SK-MEL-5 (cell line): ENCODE results near the gene SLC12A4. TPM values are rescaled to one million over a fixed set of nuclear protein-coding genes. Genes with fewer than 3 reads are reported as not detected.
"Not testable (repeated sequence)": the region's sequence is repeated elsewhere in the genome, so short reads cannot be mapped to it uniquely, and the experiment has no call there.

Experiments
- DNase-seq: peaks from one replicate; pipeline ENCODE4 v3.0.0-alpha.2; 2016; ENCODE audit warnings: low read depth, low spot score
- in situ Hi-C: cut with HindIII; loops from 2 replicates; pipeline ENCODE4 v1.10.0; 2016; ENCODE audit warnings: low sequenced_read_pairs, high pct_unique_total_duplicates, low pct_unique_long_range_greater_than_20kb
- polyA plus RNA-seq, 2 experiments: library from polyadenylated mRNA; depleted of rRNA; stranded (reverse); fragments of >200 nt; gene quantifications; 2 replicates each; pipeline ENCODE4 v1.2.3, GENCODE V29; 2015
- total RNA-seq: library from RNA; depleted of rRNA; stranded (reverse); fragments of >200 nt; shearing (Covaris generic); gene quantifications from 2 replicates; pipeline ENCODE4 v1.2.3, GENCODE V29; 2014; rRNA removed

The SLC12A4 gene
- 10.3 and 14.3 TPM in 2 replicates for total RNA-seq
- polyA plus RNA-seq (2015; cell fraction: cytosol; rRNA removed) = 10.3 and 14.6 TPM in 2 replicates
- 57.4 and 78.7 TPM in 2 replicates for polyA plus RNA-seq (2015; cell fraction: nucleus; rRNA removed)

GRCh38 chr16:67968400-67969253 is at the start of gene SLC12A4:
SLC12A4 (minus strand) TSS chr16:67968637; CDS start chr16:67968553, 84 bp downstream.
- DNase-seq = peak; percentile 64
- in situ Hi-C loops = no loop called here

DNA sequence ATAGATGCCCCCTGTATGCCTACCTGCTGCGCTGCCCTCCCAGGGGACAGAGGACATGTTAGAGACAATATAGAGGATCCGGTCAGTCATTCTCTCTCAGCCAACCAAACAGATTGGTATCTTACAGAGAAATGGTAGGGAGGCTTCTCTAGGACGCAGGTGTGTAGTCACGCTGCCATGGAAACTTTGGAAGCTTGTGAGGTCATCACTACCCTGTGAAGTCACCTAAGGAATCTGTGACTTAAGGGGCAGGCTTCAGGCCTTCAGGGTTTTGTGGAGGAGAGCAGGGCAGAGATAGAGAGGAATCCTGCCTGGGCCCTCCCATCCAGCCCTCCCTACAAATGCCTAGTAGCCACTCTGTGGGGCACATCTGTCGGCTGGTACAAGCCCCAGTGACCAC is 47.2 kb upstream of the SLC12A4 start, which contains the start of gene DPEP2NB:
DPEP2NB (minus strand) TSS at position 231 of the 400 bp plus-strand sequence; CDS start at position 90, 141 bp downstream.
- in situ Hi-C loops = no loop called here
- DNase-seq = no peak

DNA sequence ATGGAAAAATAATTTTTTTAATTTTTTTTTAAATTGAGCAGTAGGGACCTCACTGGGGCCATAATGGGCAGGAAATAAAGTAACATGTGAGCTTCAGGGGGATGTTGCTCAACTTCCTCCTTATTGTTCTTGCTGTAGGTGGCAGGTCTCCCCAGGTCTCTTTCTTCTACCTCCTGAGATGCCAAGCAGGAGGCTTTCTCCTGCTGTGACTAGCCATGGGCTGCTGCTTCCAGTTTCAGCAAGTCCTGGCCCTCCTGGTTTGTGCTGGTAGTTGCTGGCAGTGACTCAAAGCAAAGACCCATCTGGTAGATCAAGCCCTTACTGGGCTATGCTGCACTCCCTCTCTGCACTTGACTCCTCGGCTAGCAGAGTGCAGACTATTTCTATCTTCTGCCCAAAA is 45.0 kb upstream of the SLC12A4 start:
- in situ Hi-C loops = no loop called here
- DNase-seq = no peak

DNA sequence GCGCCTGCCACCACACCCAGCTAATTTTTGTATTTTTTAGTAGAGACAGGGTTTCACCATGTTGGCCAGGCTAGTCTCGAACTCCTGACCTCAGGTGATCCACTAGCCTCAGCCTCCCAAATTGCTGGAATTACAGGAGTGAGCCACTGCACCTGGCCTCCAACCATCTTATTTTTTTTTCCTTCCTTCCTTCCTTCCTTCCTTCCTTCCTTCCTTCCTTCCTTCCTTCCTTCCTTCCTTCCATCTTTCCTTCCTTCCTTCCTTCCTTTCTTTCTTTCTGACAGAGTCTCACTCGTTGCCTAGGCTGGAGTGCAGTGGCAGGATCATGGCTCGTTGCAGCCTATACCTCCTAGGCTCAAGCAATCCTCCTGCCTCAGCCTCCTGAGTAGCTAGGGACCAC is 41.4 kb upstream of the SLC12A4 start:
- in situ Hi-C loops, DNase-seq: not testable (repeated sequence)

DNA sequence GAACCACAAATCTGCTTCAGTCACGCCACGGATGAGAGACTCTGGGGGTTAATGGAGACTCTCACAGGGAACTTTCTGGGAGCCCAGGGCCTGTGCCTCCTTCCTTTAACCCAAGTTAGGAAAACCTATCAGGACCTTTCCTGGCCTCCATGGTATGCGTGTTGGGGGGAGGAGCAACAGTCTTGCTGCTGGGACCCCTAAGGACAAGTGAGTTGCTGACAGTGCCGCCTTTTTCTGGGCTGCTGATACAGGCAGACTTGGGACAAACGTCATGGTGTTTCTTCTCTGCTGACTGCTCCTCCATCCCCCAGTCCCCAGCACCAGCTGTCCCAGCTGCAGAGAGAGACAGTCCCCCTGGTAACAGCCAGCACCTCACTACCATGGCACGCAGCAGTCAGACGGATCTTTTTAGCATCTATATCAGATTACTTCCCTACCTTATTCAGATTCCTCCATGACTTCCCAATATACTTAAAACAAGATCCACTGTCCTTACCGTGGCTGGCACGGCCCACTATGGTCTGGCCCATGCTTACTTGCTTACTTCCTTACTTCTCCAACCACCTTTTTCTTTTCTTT is 40.8 kb upstream of the SLC12A4 start:
- in situ Hi-C loops = no loop called here
- DNase-seq = no peak

DNA sequence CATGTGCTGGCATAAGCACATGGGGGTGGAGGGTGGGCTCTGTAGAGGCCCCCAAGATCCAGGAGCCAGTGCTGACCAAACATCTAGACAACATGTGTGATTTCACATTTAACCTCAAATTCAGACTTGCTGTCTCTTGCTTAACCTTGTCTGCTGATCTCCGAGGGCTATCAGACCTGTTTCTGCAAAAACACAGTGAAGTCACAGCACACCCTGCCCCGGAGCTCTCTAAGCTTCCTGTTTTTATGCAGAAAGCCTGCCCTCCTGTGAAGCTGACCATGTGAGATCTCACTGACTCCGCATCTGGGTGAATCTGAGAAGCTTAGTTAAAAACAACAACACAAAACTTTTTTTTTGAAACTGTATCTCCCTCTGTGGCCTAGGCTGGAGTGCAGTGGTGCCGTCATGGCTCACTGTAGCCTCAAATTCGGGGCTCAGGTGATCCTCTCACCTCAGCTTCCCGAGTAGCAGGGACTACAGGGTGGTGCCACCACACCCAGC is 37.4 kb upstream of the SLC12A4 start:
- DNase-seq = peak; percentile 28
- in situ Hi-C loops = no loop called here

DNA sequence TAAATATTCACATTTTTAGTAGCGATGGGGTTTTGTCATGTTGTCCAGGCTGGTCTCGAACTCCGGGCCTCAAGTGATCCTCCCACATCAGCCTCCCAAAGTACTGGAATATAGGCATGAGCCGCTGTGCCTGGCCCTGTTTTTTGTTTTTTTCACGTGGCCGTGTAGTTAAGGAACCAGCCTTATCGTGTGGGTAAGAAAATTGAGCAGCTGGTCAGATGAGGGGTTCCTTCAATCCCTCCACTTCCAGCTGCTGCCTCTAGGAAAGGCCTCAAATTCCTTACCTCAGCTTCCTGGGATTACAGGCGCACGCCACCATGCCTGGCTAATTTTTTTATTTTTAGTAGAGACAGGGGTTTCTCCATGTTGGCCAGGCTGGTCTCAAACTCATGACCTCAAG is 36.8 kb upstream of the SLC12A4 start:
- in situ Hi-C loops = no loop called here

GRCh38 chr16:68003031-68003430 is 34.6 kb upstream of the SLC12A4 start:
- in situ Hi-C loops = no loop called here
- no peak for DNase-seq

More for the DNA sequence above, 36.8 kb upstream of the SLC12A4 start:
- no peak for DNase-seq

DNA sequence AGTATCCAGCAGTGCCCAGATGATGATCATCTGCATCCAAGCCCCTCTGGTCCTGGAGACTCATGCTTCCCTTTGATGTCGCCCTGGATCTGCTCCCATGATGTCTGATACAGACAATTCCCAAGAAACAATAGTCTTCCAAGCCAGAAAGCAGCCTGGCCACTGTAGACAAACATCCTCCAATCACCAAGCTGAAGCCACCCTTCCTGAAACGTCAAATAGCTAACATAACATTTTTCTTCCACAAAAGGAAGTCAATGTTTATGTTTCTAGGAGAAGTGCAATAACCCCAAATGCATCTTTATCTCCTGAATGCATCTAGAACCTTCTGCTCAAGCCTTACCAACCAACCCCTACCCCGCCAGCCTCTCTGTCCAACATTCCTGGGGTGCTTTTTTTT is 32.0 kb upstream of the SLC12A4 start:
- no peak for DNase-seq
- in situ Hi-C loops = no loop called here

DNA sequence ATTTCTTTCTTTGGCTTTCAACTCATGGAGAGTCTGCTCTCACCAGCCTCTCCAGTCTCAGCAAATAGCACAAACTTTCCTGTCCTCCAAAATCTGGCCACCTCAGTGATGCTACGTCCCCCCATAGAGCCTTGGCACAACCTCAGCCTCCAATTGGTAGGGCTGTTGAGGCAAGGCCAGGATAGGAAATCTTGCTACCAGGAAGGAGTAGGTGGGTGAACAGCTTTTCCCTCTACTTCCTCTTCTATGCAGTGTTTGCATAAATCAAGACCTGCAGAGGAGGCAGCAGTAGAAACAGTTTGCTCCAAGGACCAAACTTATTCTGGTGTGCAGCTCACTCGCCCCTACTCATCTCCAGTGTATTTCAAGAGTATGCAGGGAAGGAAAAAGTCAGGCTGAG is 31.5 kb upstream of the SLC12A4 start:
- no peak for DNase-seq
- in situ Hi-C loops = no loop called here

- in situ Hi-C loops, DNase-seq: not testable (repeated sequence)
These were observed 30.6 kb upstream of the SLC12A4 start, which contains the start of gene DPEP2 for GRCh38 chr16:67998779-67999688. DPEP2 (minus strand) TSS chr16:67999484; CDS start chr16:67993212, 6,272 bp downstream.

- in situ Hi-C loops, DNase-seq: not testable (repeated sequence)
These were observed 29.9 kb upstream of the SLC12A4 start for GRCh38 chr16:67998231-67998778.

DNA sequence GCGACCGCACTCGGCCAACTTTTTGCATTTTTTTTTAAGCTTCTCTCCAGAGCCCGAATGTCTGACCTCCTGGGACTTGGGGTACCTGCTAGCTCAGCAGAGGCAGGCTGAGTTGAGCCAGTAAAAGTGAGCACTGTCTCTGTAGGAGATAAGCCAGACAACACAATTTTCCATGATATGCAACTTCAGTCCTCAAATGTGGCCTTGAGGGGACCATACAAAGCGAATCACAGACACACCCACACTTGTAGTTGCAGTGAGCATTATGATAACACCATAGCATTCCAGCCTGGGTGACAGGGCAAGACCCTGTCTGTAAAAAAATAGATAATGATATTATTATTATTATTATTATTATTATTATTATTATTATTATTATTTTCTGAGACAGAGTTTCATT is 28.2 kb upstream of the SLC12A4 start:
- DNase-seq = no peak
- in situ Hi-C loops = no loop called here

DNA sequence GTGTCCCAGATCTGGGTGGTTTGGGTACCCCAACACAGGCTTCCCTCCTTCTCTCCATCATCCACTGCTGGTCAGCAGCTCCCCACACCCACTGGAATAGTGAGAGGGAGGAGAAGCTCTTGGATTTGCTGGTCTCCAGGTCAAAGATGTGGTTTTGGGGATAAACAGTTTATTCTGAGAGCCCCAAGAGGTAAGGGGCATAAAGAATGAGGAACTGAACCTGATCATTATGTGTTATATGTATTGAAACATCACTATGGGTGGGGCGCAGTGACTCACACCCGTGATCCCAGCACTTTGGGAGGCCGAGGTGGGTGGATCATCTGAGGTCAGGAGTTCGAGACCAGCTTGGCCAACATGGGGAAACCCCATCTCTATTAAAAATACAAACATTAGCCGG is 27.0 kb upstream of the SLC12A4 start:
- in situ Hi-C loops = no loop called here
- DNase-seq = no peak

GRCh38 chr16:67994040-67994408 is 25.6 kb upstream of the SLC12A4 start:
- in situ Hi-C loops, DNase-seq: not testable (repeated sequence)

GRCh38 chr16:67993207-67994039 is 25.0 kb upstream of the SLC12A4 start:
- in situ Hi-C loops = no loop called here
- peak; percentile 64 for DNase-seq
